ENCODE data around the gene DUS3L.

The DUS3L gene

GRCh38 chr19:5809053-5809452 is 18.1 kb upstream of the DUS3L start:
- H3K4me3 ChIP-seq (ENCODE audit: low read length), result no peak overlapping the region
- TF ChIP-seq CTCF (conservative IDR thresholded peaks at IDR 0.05; ENCODE audit: low read depth, low read length), result no peak
- DNase-seq (ENCODE audit: low read depth), result no peak

- DNase-seq (ENCODE audit: low read depth), result no peak
Measured at GRCh38 chr19:5808120-5808816, 17.3 kb upstream of the DUS3L start.

GRCh38 chr19:5806905-5807304 is 15.9 kb upstream of the DUS3L start:
- no peak for TF ChIP-seq CTCF (conservative IDR thresholded peaks at IDR 0.05; ENCODE audit: low read depth, low read length)
- H3K4me3 ChIP-seq (ENCODE audit: low read length), result no peak overlapping the region
- no peak for DNase-seq (ENCODE audit: low read depth)

More at GRCh38 chr19:5808120-5808816, 17.3 kb upstream of the DUS3L start:
- H3K4me3 ChIP-seq (ENCODE audit: low read length), result no peak overlapping the region
- TF ChIP-seq CTCF (conservative IDR thresholded peaks at IDR 0.05; ENCODE audit: low read depth, low read length), result no peak

- no peak for DNase-seq (ENCODE audit: low read depth)
- TF ChIP-seq CTCF (conservative IDR thresholded peaks at IDR 0.05; ENCODE audit: low read depth, low read length), result no peak
- H3K4me3 ChIP-seq (ENCODE audit: low read length), result no peak overlapping the region
Measured at GRCh38 chr19:5806133-5806489, 15.1 kb upstream of the DUS3L start.

GRCh38 chr19:5805462-5806132 is 14.6 kb upstream of the DUS3L start:
- TF ChIP-seq CTCF (conservative IDR thresholded peaks at IDR 0.05; ENCODE audit: low read depth, low read length), result peak; percentile 74
- no peak overlapping the region for H3K4me3 ChIP-seq (ENCODE audit: low read length)
- no peak for DNase-seq (ENCODE audit: low read depth)

GRCh38 chr19:5804516-5805461 is 13.8 kb upstream of the DUS3L start, which contains the start of gene NRTN:
Gene NRTN, plus strand, starts transcription at chr19:5805067. Its CDS starts 19,099 bp downstream, at chr19:5824166.
- TF ChIP-seq CTCF (conservative IDR thresholded peaks at IDR 0.05; ENCODE audit: low read depth, low read length), result no peak
- DNase-seq (ENCODE audit: low read depth), result no peak
- peak within 1 kb of the TSS; percentile 33 for H3K4me3 ChIP-seq (ENCODE audit: low read length)

Data from retinal pigment epithelial cell (primary cell).